Renal pelvis (tissue), 12 donors: Measurements from ENCODE around the gene SARNP. TPM values are rescaled to one million over a fixed set of nuclear protein-coding genes. Genes with fewer than 3 reads are reported as not detected.
A peak's percentile ranks its signal among the peaks of the same experiment; 100 is the strongest.
"Not testable (repeated sequence)": the region's sequence is repeated elsewhere in the genome, so short reads cannot be mapped to it uniquely, and the experiment has no call there.

Source experiments
- DNase-seq: peaks from one replicate; pipeline ENCODE4 v3.0.0-alpha.2; 2013
- long read RNA-seq, 16 experiments: transcript quantifications; one replicate each; lab custom pipeline, GENCODE V29; 2026
- polyA plus RNA-seq, 3 donors: library from polyadenylated mRNA; unstranded; fragments of 120-200 nt; gene quantifications; one replicate each; pipeline ENCODE4 v1.2.1, GENCODE V29; 2013; ENCODE audit not compliant: insufficient read length in 3 of 3

The SARNP gene
- polyA plus RNA-seq = 100 to 1,000 TPM; 105 to 132 (median 112) TPM
- long read RNA-seq, donor 1, transcript SARNP-201 (11 exons, 926 nt) = major isoform, 49 of 63 reads
- long read RNA-seq, donor 1, partial matches to known transcripts = 8 of 63 reads
- long read RNA-seq, donor 1, other reads (novel, unspliced or antisense) = 0 of 63 reads
- long read RNA-seq, donor 2, transcript SARNP-201 (11 exons, 926 nt) = major isoform, 53 of 59 reads
- long read RNA-seq, donor 2, partial matches to known transcripts = 0 of 59 reads
- long read RNA-seq, donor 2, other reads (novel, unspliced or antisense) = 0 of 59 reads
- long read RNA-seq, donor 3, transcript SARNP-201 (11 exons, 926 nt) = major isoform, 36 of 39 reads
- long read RNA-seq, donor 3, partial matches to known transcripts = 0 of 39 reads
- long read RNA-seq, donor 3, other reads (novel, unspliced or antisense) = 0 of 39 reads
- long read RNA-seq, donor 4, transcript SARNP-201 (11 exons, 926 nt) = major isoform, 43 of 55 reads
- long read RNA-seq, donor 4, partial matches to known transcripts = 5 of 55 reads
- long read RNA-seq, donor 4, other reads (novel, unspliced or antisense) = 0 of 55 reads
- long read RNA-seq, donor 5, transcript SARNP-201 (11 exons, 926 nt) = major isoform, 23 of 26 reads
- long read RNA-seq, donor 5, partial matches to known transcripts = 0 of 26 reads
- long read RNA-seq, donor 5, other reads (novel, unspliced or antisense) = 0 of 26 reads
- long read RNA-seq, donor 6, transcript SARNP-201 (11 exons, 926 nt) = major isoform, 44 of 54 reads
- long read RNA-seq, donor 6, partial matches to known transcripts = 0 of 54 reads
- long read RNA-seq, donor 6, other reads (novel, unspliced or antisense) = 0 of 54 reads
- long read RNA-seq, donor 7, transcript SARNP-201 (11 exons, 926 nt) = major isoform, 24 of 97 reads
- long read RNA-seq, donor 7, transcript SARNP-202 (12 exons, 1,163 nt) = minor isoform, 5 of 97 reads
- long read RNA-seq, donor 7, partial matches to known transcripts = 39 of 97 reads
- long read RNA-seq, donor 7, other reads (novel, unspliced or antisense) = 26 of 97 reads
- long read RNA-seq, donor 8, transcript SARNP-201 (11 exons, 926 nt) = major isoform, 15 of 23 reads
- long read RNA-seq, donor 8, partial matches to known transcripts = 6 of 23 reads
- long read RNA-seq, donor 8, other reads (novel, unspliced or antisense) = 0 of 23 reads
- long read RNA-seq, donor 9, transcript SARNP-202 (12 exons, 1,163 nt) = minor isoform, 6 of 105 reads
- long read RNA-seq, donor 9, transcript SARNP-201 (11 exons, 926 nt) = major isoform, 71 of 105 reads
- long read RNA-seq, donor 9, partial matches to known transcripts = 25 of 105 reads
- long read RNA-seq, donor 9, other reads (novel, unspliced or antisense) = 0 of 105 reads
- long read RNA-seq, donor 10, transcript SARNP-201 (11 exons, 926 nt) = major isoform, 35 of 48 reads
- long read RNA-seq, donor 10, partial matches to known transcripts = 6 of 48 reads
- long read RNA-seq, donor 10, other reads (novel, unspliced or antisense) = 0 of 48 reads
- long read RNA-seq, donor 11, transcript SARNP-201 (11 exons, 926 nt) = major isoform, 21 of 36 reads
- long read RNA-seq, donor 11, partial matches to known transcripts = 12 of 36 reads
- long read RNA-seq, donor 11, other reads (novel, unspliced or antisense) = 0 of 36 reads
- long read RNA-seq, donor 12, transcript SARNP-201 (11 exons, 926 nt) = major isoform, 55 of 60 reads
- long read RNA-seq, donor 12, partial matches to known transcripts = 0 of 60 reads
- long read RNA-seq, donor 12, other reads (novel, unspliced or antisense) = 0 of 60 reads
- long read RNA-seq, donor 13, transcript SARNP-203 (10 exons, 726 nt) = minor isoform, 5 of 23 reads
- long read RNA-seq, donor 13, transcript SARNP-201 (11 exons, 926 nt) = major isoform, 17 of 23 reads
- long read RNA-seq, donor 13, partial matches to known transcripts = 0 of 23 reads
- long read RNA-seq, donor 13, other reads (novel, unspliced or antisense) = 0 of 23 reads
- long read RNA-seq, donor 14 = 0 reads
- long read RNA-seq, donor 15, transcript SARNP-201 (11 exons, 926 nt) = major isoform, 61 of 66 reads
- long read RNA-seq, donor 15, partial matches to known transcripts = 0 of 66 reads
- long read RNA-seq, donor 15, other reads (novel, unspliced or antisense) = 0 of 66 reads
- long read RNA-seq, donor 16, transcript SARNP-202 (12 exons, 1,163 nt) = minor isoform, 7 of 57 reads
- long read RNA-seq, donor 16, transcript SARNP-201 (11 exons, 926 nt) = major isoform, 49 of 57 reads
- long read RNA-seq, donor 16, partial matches to known transcripts = 0 of 57 reads
- long read RNA-seq, donor 16, other reads (novel, unspliced or antisense) = 0 of 57 reads

- peak; percentile 100 for DNase-seq
These were observed at the start of gene SARNP, which contains the start of gene ORMDL2 for GRCh38 chr12:55817345-55818139. Gene SARNP, minus strand, starts transcription at chr12:55817724. Its CDS starts 23 bp downstream, at chr12:55817701. Gene ORMDL2, plus strand, starts transcription at chr12:55818041. Its CDS starts 959 bp downstream, at chr12:55819000.

GRCh38 chr12:55866454-55867004 is 49.0 kb upstream of the SARNP start:
- DNase-seq = not testable (repeated sequence)

GRCh38 chr12:55865327-55865726 is 47.8 kb upstream of the SARNP start:
- DNase-seq = no peak

GRCh38 chr12:55862931-55863330 is 45.4 kb upstream of the SARNP start:
- not testable (repeated sequence) for DNase-seq

- no peak for DNase-seq
These were observed 44.8 kb upstream of the SARNP start for GRCh38 chr12:55862286-55862685.

- no peak for DNase-seq
These were observed 44.3 kb upstream of the SARNP start for GRCh38 chr12:55861871-55862270.

- DNase-seq = no peak
These were observed 43.9 kb upstream of the SARNP start for GRCh38 chr12:55861396-55861795.

GRCh38 chr12:55852740-55853139 is 35.2 kb upstream of the SARNP start:
- no peak for DNase-seq

GRCh38 chr12:55850893-55851292 is 33.4 kb upstream of the SARNP start:
- DNase-seq = no peak

GRCh38 chr12:55850401-55850800 is 32.9 kb upstream of the SARNP start:
- DNase-seq = no peak

GRCh38 chr12:55849616-55850343 is 32.3 kb upstream of the SARNP start:
- no peak for DNase-seq

- DNase-seq = peak; percentile 84
These were observed 30.2 kb upstream of the SARNP start for GRCh38 chr12:55847603-55848291.

- no peak for DNase-seq
These were observed 29.5 kb upstream of the SARNP start for GRCh38 chr12:55847033-55847432.

- no peak for DNase-seq
These were observed 28.4 kb upstream of the SARNP start for GRCh38 chr12:55845785-55846496.

- no peak for DNase-seq
These were observed 27.8 kb upstream of the SARNP start for GRCh38 chr12:55845361-55845760.

- no peak for DNase-seq
These were observed 27.4 kb upstream of the SARNP start for GRCh38 chr12:55844961-55845360.
